Loucy (cell line): ENCODE results near the gene TEDC2.

Source experiments
- EZH2phosphoT487 ChIP-seq: fragments of 200-600 bp; IDR thresholded peaks from 2 replicates; pipeline ENCODE4 v1.6.1; 2018; ENCODE audit warnings: antibody characterized with exemption, mild to moderate bottlenecking, moderate library complexity, borderline replicate concordance
- TF ChIP-seq, protein P1 (sequence below): fragments of 200-600 bp; sonication (generic); conservative IDR thresholded peaks from 2 replicates; pipeline ENCODE4 v1.5.1; 2014; ENCODE audit warnings: mild to moderate bottlenecking, antibody characterized with exemption, low read length

GRCh38 chr16:2498531-2499253, 38.8 kb downstream of the TEDC2 start:
- TF ChIP-seq, protein P1, sequence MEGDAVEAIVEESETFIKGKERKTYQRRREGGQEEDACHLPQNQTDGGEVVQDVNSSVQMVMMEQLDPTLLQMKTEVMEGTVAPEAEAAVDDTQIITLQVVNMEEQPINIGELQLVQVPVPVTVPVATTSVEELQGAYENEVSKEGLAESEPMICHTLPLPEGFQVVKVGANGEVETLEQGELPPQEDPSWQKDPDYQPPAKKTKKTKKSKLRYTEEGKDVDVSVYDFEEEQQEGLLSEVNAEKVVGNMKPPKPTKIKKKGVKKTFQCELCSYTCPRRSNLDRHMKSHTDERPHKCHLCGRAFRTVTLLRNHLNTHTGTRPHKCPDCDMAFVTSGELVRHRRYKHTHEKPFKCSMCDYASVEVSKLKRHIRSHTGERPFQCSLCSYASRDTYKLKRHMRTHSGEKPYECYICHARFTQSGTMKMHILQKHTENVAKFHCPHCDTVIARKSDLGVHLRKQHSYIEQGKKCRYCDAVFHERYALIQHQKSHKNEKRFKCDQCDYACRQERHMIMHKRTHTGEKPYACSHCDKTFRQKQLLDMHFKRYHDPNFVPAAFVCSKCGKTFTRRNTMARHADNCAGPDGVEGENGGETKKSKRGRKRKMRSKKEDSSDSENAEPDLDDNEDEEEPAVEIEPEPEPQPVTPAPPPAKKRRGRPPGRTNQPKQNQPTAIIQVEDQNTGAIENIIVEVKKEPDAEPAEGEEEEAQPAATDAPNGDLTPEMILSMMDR: no peak
- no peak for TF ChIP-seq EZH2phosphoT487
